HUES64 (cell line): ENCODE measurements around the gene CLCA2. TPM values are rescaled to one million over a fixed set of nuclear protein-coding genes. Genes with fewer than 3 reads are reported as not detected.

Experiments
- H3K27ac ChIP-seq: 2 replicates; pipeline ENCODE4 v1.7.0; 2013; ENCODE audit warnings: low read depth, low read length, inconsistent platforms
- H3K27me3 ChIP-seq: 2 replicates; pipeline ENCODE4 v1.6.1; 2013; ENCODE audit warnings: mild to moderate bottlenecking, low read length; ENCODE audit not compliant: insufficient read depth
- H3K36me3 ChIP-seq: 2 replicates; pipeline ENCODE4 v1.6.1; 2013; ENCODE audit warnings: mild to moderate bottlenecking, low read length; ENCODE audit not compliant: insufficient read depth
- H3K4me1 ChIP-seq: 2 replicates; pipeline ENCODE4 v1.6.1; 2013; ENCODE audit warnings: mild to moderate bottlenecking, low read length, moderate library complexity; ENCODE audit not compliant: insufficient read depth
- H3K4me3 ChIP-seq: 2 replicates; pipeline ENCODE4 v1.5.1; 2013; ENCODE audit warnings: mild to moderate bottlenecking, low read length, moderate library complexity
- H3K9ac ChIP-seq: 2 replicates; pipeline ENCODE4 v1.6.1; 2013; ENCODE audit warnings: mild to moderate bottlenecking, low read depth, low read length
- H3K9me3 ChIP-seq: 2 replicates; pipeline ENCODE4 v1.6.1; 2013; ENCODE audit warnings: low read depth, low read length; ENCODE audit not compliant: insufficient read depth
- WGBS: fragments of 150-250, 120-280 bp; methylation state at CpG from one replicate; pipeline ENCODE4 v1.1.7; 2013; ENCODE audit warnings: missing lambda C conversion rate; 5-methylcytosine and 5-hydroxymethylcytosine counted together
- polyA plus RNA-seq, 2 experiments: library from polyadenylated mRNA; stranded (reverse); fragments of 50-300 nt; gene quantifications; one replicate each; pipeline ENCODE4 v1.2.3, GENCODE V29; 2013

CLCA2 gene
- polyA plus RNA-seq (2013, experiment 1 of 2), result not detected
- polyA plus RNA-seq (2013, experiment 2 of 2), result not detected

DNA sequence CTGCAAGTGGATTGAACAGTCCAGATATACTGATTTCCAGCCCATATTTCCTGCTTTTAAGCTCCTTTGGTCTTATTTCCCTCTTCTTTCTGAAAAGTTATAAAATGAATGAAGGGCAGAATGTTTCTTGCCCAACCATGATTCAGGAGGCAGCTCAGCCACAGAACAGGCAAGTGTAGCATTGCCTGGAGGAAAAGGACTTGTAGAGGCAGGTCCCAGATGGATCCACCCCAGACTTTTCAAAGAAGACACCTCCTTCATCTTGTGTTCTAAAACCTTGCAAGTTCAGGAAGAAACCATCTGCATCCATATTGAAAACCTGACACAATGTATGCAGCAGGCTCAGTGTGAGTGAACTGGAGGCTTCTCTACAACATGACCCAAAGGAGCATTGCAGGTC, at the start of gene CLCA2:
Gene CLCA2, plus strand, starts transcription at position 299 of the 400 bp plus-strand sequence. Its CDS starts 77 bp downstream, at position 376.
- Histone ChIP-seq H3K4me3 (no peak within 1 kb of the TSS), H3K27ac (no peak within 1 kb of the TSS), H3K4me1 (peaks cover 5% of the 10 kb centered on the region; the same call in 1 of the 2 replicates), H3K9ac (no peak within 1 kb of the TSS), H3K36me3 (no peaks in the 10 kb centered on the region), H3K9me3 (no peaks in the 10 kb centered on the region), H3K27me3 (no peaks in the 10 kb centered on the region)

- no peaks in the 10 kb centered on the region for H3K4me1 ChIP-seq
- H3K36me3 ChIP-seq, result peaks cover 36% of the 10 kb centered on the region
- H3K27me3 ChIP-seq, result no peaks in the 10 kb centered on the region
- peaks cover 15% of the 10 kb centered on the region for H3K9me3 ChIP-seq
- no CpG with 5 or more reads among the region's 1 CpG for WGBS
- H3K4me3 ChIP-seq, result no peak overlapping the region
- H3K9ac ChIP-seq, result no peak overlapping the region
- no peak overlapping the region for H3K27ac ChIP-seq
Measured at GRCh38 chr1:86375688-86376087, 48.3 kb upstream of the CLCA2 start.

- no peak overlapping the region for H3K27ac ChIP-seq
- H3K27me3 ChIP-seq, result no peaks in the 10 kb centered on the region
- peaks cover 15% of the 10 kb centered on the region for H3K9me3 ChIP-seq
- no peaks in the 10 kb centered on the region for H3K4me1 ChIP-seq
- H3K4me3 ChIP-seq, result no peak overlapping the region
- 93% methylated on average over 1 of the region's 1 CpG for WGBS
- peaks cover 36% of the 10 kb centered on the region for H3K36me3 ChIP-seq
- no peak overlapping the region for H3K9ac ChIP-seq
Measured at GRCh38 chr1:86377341-86377740, 46.6 kb upstream of the CLCA2 start.

DNA sequence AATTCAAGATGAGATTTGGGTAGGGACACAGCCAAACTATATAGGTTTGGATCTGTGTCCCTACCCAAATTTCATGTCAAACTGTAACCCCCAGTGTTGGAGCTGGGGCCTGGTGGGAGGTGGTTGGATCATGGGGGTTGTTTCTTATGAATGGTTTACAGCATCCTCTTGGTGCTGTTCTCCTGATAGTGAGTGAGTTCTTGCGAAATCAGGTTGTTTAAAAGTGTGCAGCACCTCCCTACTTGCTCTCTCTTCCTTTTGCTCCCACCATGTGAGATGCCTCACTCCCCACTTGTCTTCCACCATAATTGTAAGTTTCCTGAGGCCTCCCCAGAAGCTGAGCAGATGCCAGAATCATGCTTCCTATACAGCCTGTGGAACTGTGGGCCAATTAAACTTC, 45.2 kb upstream of the CLCA2 start:
- H3K4me1 ChIP-seq, result no peaks in the 10 kb centered on the region
- no peaks in the 10 kb centered on the region for H3K27me3 ChIP-seq
- H3K9ac ChIP-seq, result no peak overlapping the region
- no peak overlapping the region for H3K4me3 ChIP-seq
- WGBS, result 83% methylated on average over 1 of the region's 1 CpG
- peaks cover 33% of the 10 kb centered on the region for H3K36me3 ChIP-seq
- no peak overlapping the region for H3K27ac ChIP-seq
- H3K9me3 ChIP-seq, result peaks cover 15% of the 10 kb centered on the region

- Histone ChIP-seq H3K27ac (no peak overlapping the region), H3K9ac (no peak overlapping the region), H3K27me3 (no peaks in the 10 kb centered on the region), H3K36me3 (peaks cover 21% of the 10 kb centered on the region), H3K9me3 (peaks cover 15% of the 10 kb centered on the region), H3K4me3 (no peak overlapping the region), H3K4me1 (no peaks in the 10 kb centered on the region)
- WGBS, result 26% methylated on average over 3 of the region's 4 CpGs
Measured at GRCh38 chr1:86380257-86380861, 43.6 kb upstream of the CLCA2 start.

GRCh38 chr1:86381223-86381622, 42.7 kb upstream of the CLCA2 start:
- H3K9ac ChIP-seq, result no peak overlapping the region
- H3K4me3 ChIP-seq, result no peak overlapping the region
- WGBS, result 90% methylated on average over 2 of the region's 4 CpGs
- no peaks in the 10 kb centered on the region for H3K27me3 ChIP-seq
- no peak overlapping the region for H3K27ac ChIP-seq
- peaks cover 15% of the 10 kb centered on the region for H3K9me3 ChIP-seq
- no peaks in the 10 kb centered on the region for H3K4me1 ChIP-seq
- peaks cover 13% of the 10 kb centered on the region for H3K36me3 ChIP-seq

DNA sequence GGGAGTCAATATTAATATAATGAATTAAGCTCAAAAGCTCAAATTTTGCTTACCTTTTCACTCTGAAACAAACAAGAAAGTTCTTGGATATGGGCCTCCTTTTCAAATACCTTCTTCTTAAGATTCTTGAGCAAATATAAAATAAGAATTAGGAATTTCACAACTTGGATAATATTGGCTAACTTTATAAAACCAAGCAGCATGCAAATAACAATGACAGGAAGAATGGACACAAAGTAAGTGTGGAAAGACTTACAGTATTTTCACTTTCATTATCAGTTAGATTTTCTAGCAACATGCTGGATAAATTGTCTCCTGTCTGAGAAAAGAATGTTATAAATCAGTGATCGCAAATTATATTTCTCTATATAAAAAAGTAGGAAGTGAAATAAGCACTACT, 41.1 kb upstream of the CLCA2 start:
- no peak overlapping the region for H3K4me3 ChIP-seq
- no peaks in the 10 kb centered on the region for H3K27me3 ChIP-seq
- H3K9ac ChIP-seq, result no peak overlapping the region; the same call in 1 of the 2 replicates
- H3K36me3 ChIP-seq, result peaks cover 6% of the 10 kb centered on the region; the same call in 1 of the 2 replicates
- no peaks in the 10 kb centered on the region for H3K4me1 ChIP-seq
- no peak overlapping the region for H3K27ac ChIP-seq
- no CpG with 5 or more reads among the region's 1 CpG for WGBS
- peaks cover 5% of the 10 kb centered on the region for H3K9me3 ChIP-seq

DNA sequence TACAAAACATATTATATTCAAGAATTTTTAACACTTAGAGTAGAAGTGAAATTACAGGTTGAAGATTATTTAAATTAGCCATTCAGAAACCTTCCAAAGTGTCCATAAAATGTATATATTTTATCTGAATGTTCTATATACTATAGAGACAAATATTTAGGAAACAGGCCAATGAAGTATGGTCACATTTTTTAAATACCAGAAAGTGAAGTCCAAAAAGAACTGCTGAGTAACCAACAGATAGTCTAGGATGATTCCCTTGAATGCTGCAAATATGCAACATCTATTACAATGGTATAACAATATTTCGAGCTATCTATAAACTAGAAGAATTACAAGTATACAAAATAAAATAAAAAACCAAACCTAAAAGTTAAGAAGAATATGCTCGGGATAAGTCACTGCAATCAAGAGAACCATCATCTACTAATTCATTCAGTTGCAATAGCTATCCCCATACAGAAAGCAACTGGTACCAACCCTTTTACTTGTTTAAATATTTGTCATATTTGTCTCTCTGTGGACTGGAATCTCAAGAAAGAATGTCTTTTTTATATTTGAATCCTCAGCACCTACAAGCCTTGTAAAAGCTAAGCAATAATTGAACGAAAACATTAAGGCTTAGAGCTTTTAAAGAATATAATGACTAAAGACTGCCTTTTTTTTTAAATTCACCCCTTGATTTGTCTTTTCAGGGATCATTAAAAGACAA, 35.9 kb upstream of the CLCA2 start:
- Histone ChIP-seq H3K36me3 (no peaks in the 10 kb centered on the region), H3K9me3 (no peaks in the 10 kb centered on the region), H3K4me1 (no peaks in the 10 kb centered on the region), H3K4me3 (no peak overlapping the region), H3K27ac (no peak overlapping the region), H3K9ac (no peak overlapping the region), H3K27me3 (no peaks in the 10 kb centered on the region)
- WGBS, result 94% methylated on average over 2 of the region's 3 CpGs

- no peak overlapping the region for H3K27ac ChIP-seq
- no peak overlapping the region for H3K9ac ChIP-seq
- no peak overlapping the region for H3K4me3 ChIP-seq
- no peaks in the 10 kb centered on the region for H3K36me3 ChIP-seq
- H3K9me3 ChIP-seq, result no peaks in the 10 kb centered on the region
- H3K27me3 ChIP-seq, result no peaks in the 10 kb centered on the region
- H3K4me1 ChIP-seq, result no peaks in the 10 kb centered on the region
Measured at GRCh38 chr1:86388777-86389176, 35.2 kb upstream of the CLCA2 start.

DNA sequence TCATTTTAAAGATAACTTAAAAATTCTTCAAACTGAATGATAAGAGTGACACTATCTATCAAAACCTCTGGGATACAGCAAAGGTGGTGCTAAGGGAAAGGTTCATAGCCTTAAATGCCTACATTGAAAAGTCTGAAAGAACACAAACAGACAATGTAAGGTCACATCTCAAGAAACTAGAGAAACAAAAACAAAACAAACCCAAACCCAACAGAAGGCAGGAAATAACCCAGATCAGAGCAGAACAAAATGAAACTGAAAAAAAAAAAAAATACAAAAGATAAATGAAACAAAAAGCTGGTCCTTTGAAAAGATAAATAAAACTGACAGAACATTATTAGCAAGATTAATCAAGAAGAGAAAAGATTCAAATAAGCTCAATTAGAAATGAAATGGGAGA, 34.7 kb upstream of the CLCA2 start:
- H3K27me3 ChIP-seq, result no peaks in the 10 kb centered on the region
- no peak overlapping the region for H3K9ac ChIP-seq
- no peaks in the 10 kb centered on the region for H3K4me1 ChIP-seq
- H3K4me3 ChIP-seq, result no peak overlapping the region
- H3K9me3 ChIP-seq, result no peaks in the 10 kb centered on the region
- no peak overlapping the region for H3K27ac ChIP-seq
- H3K36me3 ChIP-seq, result no peaks in the 10 kb centered on the region

DNA sequence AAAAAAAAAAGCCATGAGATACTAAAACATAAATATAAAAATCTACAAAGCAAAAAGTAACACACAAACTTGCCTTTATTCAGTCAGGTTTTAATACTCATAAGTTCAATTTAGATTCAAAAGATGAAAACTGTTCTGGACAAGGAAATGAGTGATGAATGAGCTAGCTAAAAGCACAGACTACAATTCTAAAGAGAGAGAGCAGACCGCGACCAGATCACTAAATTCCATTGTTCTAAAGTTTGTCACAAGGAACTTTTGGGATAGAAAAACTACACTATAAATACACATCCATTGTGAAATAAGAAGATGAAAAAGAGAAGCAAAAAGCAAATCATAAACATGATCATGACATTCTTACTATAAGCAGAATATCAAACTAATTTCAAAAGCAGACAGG, 29.6 kb upstream of the CLCA2 start:
- no CpG with 5 or more reads among the region's 2 CpGs for WGBS
- Histone ChIP-seq H3K9me3 (no peaks in the 10 kb centered on the region), H3K27ac (no peak overlapping the region), H3K9ac (no peak overlapping the region), H3K36me3 (no peaks in the 10 kb centered on the region), H3K4me1 (peaks cover 7% of the 10 kb centered on the region), H3K4me3 (no peak overlapping the region), H3K27me3 (0 out of 2 replicates have a peak, but pooled peaks cover under 1% of the 10 kb centered on the region)
